ENCODE data around the gene TEKTIP1. TPM values are rescaled to one million over a fixed set of nuclear protein-coding genes. Genes with fewer than 3 reads are reported as not detected.

The TEKTIP1 gene
- total and polyA plus RNA-seq, 9 of the 15 experiments (the other 6 are each of a cell fraction or from before 2014, with no cell fraction given), result 0.66 TPM; not detected in 8

- TF ChIP-seq, protein P1, sequence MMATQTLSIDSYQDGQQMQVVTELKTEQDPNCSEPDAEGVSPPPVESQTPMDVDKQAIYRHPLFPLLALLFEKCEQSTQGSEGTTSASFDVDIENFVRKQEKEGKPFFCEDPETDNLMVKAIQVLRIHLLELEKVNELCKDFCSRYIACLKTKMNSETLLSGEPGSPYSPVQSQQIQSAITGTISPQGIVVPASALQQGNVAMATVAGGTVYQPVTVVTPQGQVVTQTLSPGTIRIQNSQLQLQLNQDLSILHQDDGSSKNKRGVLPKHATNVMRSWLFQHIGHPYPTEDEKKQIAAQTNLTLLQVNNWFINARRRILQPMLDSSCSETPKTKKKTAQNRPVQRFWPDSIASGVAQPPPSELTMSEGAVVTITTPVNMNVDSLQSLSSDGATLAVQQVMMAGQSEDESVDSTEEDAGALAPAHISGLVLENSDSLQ (IDR thresholded peaks at IDR 0.05), result peak; percentile 53
- TF ChIP-seq ZNF586 (CRISPR knock-in tag; conservative IDR thresholded peaks at IDR 0.05), result no peak
- TF ChIP-seq SPI1 (IDR thresholded peaks at IDR 0.05; ENCODE audit: borderline replicate concordance, low read depth, low read length), result 0 out of 2 replicates have a peak, but pooled peaks have one; percentile 22
- no peak for TF ChIP-seq ZFPM2 (CRISPR knock-in tag; IDR thresholded peaks at IDR 0.05)
- no peak for TF ChIP-seq ZNF217 (CRISPR knock-in tag; IDR thresholded peaks at IDR 0.05)
- no peak for TF ChIP-seq SRF (CRISPR knock-in tag; IDR thresholded peaks at IDR 0.05)
- no peak for TF ChIP-seq CBX3 (IDR thresholded peaks at IDR 0.05; ENCODE audit: borderline replicate concordance in 1 of 2, low read length in 2 of 2)
- no peak for TF ChIP-seq SMARCE1 (IDR thresholded peaks at IDR 0.05)
- no peak for TF ChIP-seq CHD4 (IDR thresholded peaks at IDR 0.05; ENCODE audit: insufficient read depth, insufficient replicate concordance, low read depth, low read length, poor library complexity, severe bottlenecking)
- TF ChIP-seq SP2 (IDR thresholded peaks at IDR 0.05; ENCODE audit: extremely low read depth, low read depth, low read length, poor library complexity, severe bottlenecking), result no peak
- TF ChIP-seq, protein P2, sequence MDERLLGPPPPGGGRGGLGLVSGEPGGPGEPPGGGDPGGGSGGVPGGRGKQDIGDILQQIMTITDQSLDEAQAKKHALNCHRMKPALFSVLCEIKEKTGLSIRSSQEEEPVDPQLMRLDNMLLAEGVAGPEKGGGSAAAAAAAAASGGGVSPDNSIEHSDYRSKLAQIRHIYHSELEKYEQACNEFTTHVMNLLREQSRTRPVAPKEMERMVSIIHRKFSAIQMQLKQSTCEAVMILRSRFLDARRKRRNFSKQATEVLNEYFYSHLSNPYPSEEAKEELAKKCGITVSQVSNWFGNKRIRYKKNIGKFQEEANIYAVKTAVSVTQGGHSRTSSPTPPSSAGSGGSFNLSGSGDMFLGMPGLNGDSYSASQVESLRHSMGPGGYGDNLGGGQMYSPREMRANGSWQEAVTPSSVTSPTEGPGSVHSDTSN (CRISPR knock-in tag; IDR thresholded peaks at IDR 0.05; ENCODE audit: low read depth), result no peak
- TF ChIP-seq, protein P2 (tag; conservative IDR thresholded peaks at IDR 0.05; ENCODE audit: low read depth), result no peak
- TF ChIP-seq, protein P3, sequence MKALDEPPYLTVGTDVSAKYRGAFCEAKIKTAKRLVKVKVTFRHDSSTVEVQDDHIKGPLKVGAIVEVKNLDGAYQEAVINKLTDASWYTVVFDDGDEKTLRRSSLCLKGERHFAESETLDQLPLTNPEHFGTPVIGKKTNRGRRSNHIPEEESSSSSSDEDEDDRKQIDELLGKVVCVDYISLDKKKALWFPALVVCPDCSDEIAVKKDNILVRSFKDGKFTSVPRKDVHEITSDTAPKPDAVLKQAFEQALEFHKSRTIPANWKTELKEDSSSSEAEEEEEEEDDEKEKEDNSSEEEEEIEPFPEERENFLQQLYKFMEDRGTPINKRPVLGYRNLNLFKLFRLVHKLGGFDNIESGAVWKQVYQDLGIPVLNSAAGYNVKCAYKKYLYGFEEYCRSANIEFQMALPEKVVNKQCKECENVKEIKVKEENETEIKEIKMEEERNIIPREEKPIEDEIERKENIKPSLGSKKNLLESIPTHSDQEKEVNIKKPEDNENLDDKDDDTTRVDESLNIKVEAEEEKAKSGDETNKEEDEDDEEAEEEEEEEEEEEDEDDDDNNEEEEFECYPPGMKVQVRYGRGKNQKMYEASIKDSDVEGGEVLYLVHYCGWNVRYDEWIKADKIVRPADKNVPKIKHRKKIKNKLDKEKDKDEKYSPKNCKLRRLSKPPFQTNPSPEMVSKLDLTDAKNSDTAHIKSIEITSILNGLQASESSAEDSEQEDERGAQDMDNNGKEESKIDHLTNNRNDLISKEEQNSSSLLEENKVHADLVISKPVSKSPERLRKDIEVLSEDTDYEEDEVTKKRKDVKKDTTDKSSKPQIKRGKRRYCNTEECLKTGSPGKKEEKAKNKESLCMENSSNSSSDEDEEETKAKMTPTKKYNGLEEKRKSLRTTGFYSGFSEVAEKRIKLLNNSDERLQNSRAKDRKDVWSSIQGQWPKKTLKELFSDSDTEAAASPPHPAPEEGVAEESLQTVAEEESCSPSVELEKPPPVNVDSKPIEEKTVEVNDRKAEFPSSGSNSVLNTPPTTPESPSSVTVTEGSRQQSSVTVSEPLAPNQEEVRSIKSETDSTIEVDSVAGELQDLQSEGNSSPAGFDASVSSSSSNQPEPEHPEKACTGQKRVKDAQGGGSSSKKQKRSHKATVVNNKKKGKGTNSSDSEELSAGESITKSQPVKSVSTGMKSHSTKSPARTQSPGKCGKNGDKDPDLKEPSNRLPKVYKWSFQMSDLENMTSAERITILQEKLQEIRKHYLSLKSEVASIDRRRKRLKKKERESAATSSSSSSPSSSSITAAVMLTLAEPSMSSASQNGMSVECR (CRISPR knock-in tag; IDR thresholded peaks at IDR 0.05), result peak; percentile 61; the same call in 1 of the 2 replicates
- no peak for TF ChIP-seq ZNF324 (CRISPR knock-in tag; IDR thresholded peaks at IDR 0.05)
- TF ChIP-seq NCOR1 (IDR thresholded peaks at IDR 0.05), result no peak; the same call in 1 of the 2 replicates
- no peak for TF ChIP-seq IFI16 (CRISPR knock-in tag; IDR thresholded peaks at IDR 0.05)
- TF ChIP-seq NFE2L1 (tag; IDR thresholded peaks at IDR 0.05; ENCODE audit: borderline replicate concordance, low read depth), result no peak
- TF ChIP-seq SRSF9 (IDR thresholded peaks at IDR 0.05; ENCODE audit: borderline replicate concordance, low read depth, low read length), result no peak
These were observed 6.0 kb downstream of the TEKTIP1 start (continued) for GRCh38 chr19:3544742-3545668.

All from K562 (cell line).